IMR-90 (cell line): ENCODE measurements around the gene LCN12. TPM values are rescaled to one million over a fixed set of nuclear protein-coding genes. Genes with fewer than 3 reads are reported as not detected.

Experiments
- ATAC-seq: fragments of 200-7000 bp; cut with Tn5 transposase; 2 replicates; pipeline ENCODE4 v1.9.1; 2020; ENCODE audit warnings: low read depth, mild to moderate bottlenecking, moderate library complexity
- BruUV-seq: library from RNA; stranded (reverse); fragments of 400-500 nt; replicated peaks from 2 replicates; lab custom pipeline; 2021; lab: Mats Ljungman, UMichigan
- CTCF ChIA-PET: fragments of 300-600 bp; formaldehyde crosslinking; extraction: SDS; loops from one replicate; lab custom pipeline; 2021; ENCODE audit warnings: antibody characterized with exemption; lab: Yijun Ruan, JAX
- POLR2A ChIA-PET: fragments of 300-600 bp; sonication (Branson Sonifier 250); formaldehyde crosslinking; loops from one replicate; lab custom pipeline; 2022; ENCODE audit warnings: antibody characterized with exemption; ENCODE audit not compliant: unreplicated experiment; lab: Charles Lee
- DNase-seq: peaks from one replicate; pipeline ENCODE4 v3.0.0; 2013
- H2AFZ ChIP-seq: replicated peaks from 2 replicates; pipeline ENCODE3; 2013; ENCODE audit warnings: low read length, mild to moderate bottlenecking; ENCODE audit not compliant: poor library complexity
- H2AK5ac ChIP-seq: 2 replicates; pipeline ENCODE4 v1.6.1; 2013; ENCODE audit warnings: low read depth, low read length, inconsistent platforms
- H2AK9ac ChIP-seq: replicated peaks from 2 replicates; pipeline ENCODE3; 2013; ENCODE audit warnings: mild to moderate bottlenecking, low read depth, low read length, moderate library complexity; ENCODE audit not compliant: poor library complexity
- H2BK120ac ChIP-seq: 2 replicates; pipeline ENCODE4 v1.6.1; 2013; ENCODE audit warnings: low read depth, low read length, inconsistent platforms
- H2BK15ac ChIP-seq: 3 replicates; pipeline ENCODE4 v1.6.1; 2013; ENCODE audit warnings: low read depth, low read length, inconsistent platforms
- H2BK20ac ChIP-seq: 2 replicates; pipeline ENCODE4 v1.6.1; 2013; ENCODE audit warnings: low read depth, mild to moderate bottlenecking, inconsistent platforms, low read length, moderate library complexity
- H2BK5ac ChIP-seq: 2 replicates; pipeline ENCODE4 v1.6.1; 2013; ENCODE audit warnings: mild to moderate bottlenecking, low read depth, low read length, inconsistent platforms; ENCODE audit not compliant: poor library complexity, severe bottlenecking
- H3K14ac ChIP-seq: replicated peaks from 2 replicates; pipeline ENCODE4 v1.6.1; 2013; ENCODE audit warnings: low read depth, low read length, inconsistent platforms
- H3K18ac ChIP-seq: 2 replicates; pipeline ENCODE4 v1.6.1; 2013; ENCODE audit warnings: low read depth, low read length, control low read depth
- H3K23ac ChIP-seq: 2 replicates; pipeline ENCODE4 v1.6.1; 2013; ENCODE audit warnings: low read depth, low read length, inconsistent platforms
- H3K27ac ChIP-seq: 2 replicates; pipeline ENCODE4 v1.5.1; 2013; ENCODE audit warnings: mild to moderate bottlenecking, control low read depth, low read length; ENCODE audit not compliant: insufficient read depth
- H3K27me3 ChIP-seq: 2 replicates; pipeline ENCODE4 v1.6.1; 2013; ENCODE audit warnings: low read length; ENCODE audit not compliant: control insufficient read depth, insufficient read depth
- H3K36me3 ChIP-seq: 2 replicates; pipeline ENCODE4 v1.6.1; 2013; ENCODE audit warnings: low read length, mixed read lengths; ENCODE audit not compliant: control insufficient read depth, insufficient read depth
- H3K4ac ChIP-seq: 2 replicates; pipeline ENCODE4 v1.6.1; 2013; ENCODE audit warnings: low read depth, low read length, inconsistent platforms
- H3K4me1 ChIP-seq: 2 replicates; pipeline ENCODE4 v1.6.1; 2013; ENCODE audit warnings: low read length, mixed read lengths; ENCODE audit not compliant: control insufficient read depth, insufficient read depth
- H3K4me2 ChIP-seq: 2 replicates; pipeline ENCODE4 v1.6.1; 2013; ENCODE audit warnings: low read depth, mild to moderate bottlenecking, control low read depth, low read length, moderate library complexity
- H3K4me3 ChIP-seq: 2 replicates; pipeline ENCODE4 v1.5.1; 2013; ENCODE audit warnings: low read depth, mild to moderate bottlenecking, control low read depth, low read length, moderate library complexity; ENCODE audit not compliant: insufficient read depth
- H3K56ac ChIP-seq: 2 replicates; pipeline ENCODE4 v1.6.1; 2013; ENCODE audit warnings: low read length, inconsistent platforms; ENCODE audit not compliant: insufficient read depth; ENCODE audit errors: extremely low read depth
- H3K79me1 ChIP-seq, 2 experiments: 2 replicates each; pipeline ENCODE4 v1.6.1; 2013; ENCODE audit warnings: low read length in 2 of 2, inconsistent platforms in 1 of 2, low read depth in 1 of 2
- H3K9ac ChIP-seq: 2 replicates; pipeline ENCODE4 v1.6.1; 2013; ENCODE audit warnings: low read depth, low read length, control low read depth
- H3K9me1 ChIP-seq: 2 replicates; pipeline ENCODE4 v1.6.1; 2013; ENCODE audit warnings: low read length, inconsistent platforms; ENCODE audit not compliant: insufficient read depth
- H3K9me3 ChIP-seq: 2 replicates; pipeline ENCODE4 v1.6.1; 2013; ENCODE audit warnings: low read length; ENCODE audit not compliant: control insufficient read depth, insufficient read depth
- H4K20me1 ChIP-seq: 2 replicates; pipeline ENCODE4 v1.6.1; 2013; ENCODE audit warnings: low read length, inconsistent platforms; ENCODE audit not compliant: insufficient read depth
- H4K5ac ChIP-seq: 2 replicates; pipeline ENCODE4 v1.6.1; 2013; ENCODE audit warnings: mild to moderate bottlenecking, low read depth, low read length, control low read depth
- H4K8ac ChIP-seq, 2 experiments: 2 replicates each; pipeline ENCODE4 v1.6.1; 2013; ENCODE audit warnings: low read depth in 2 of 2, low read length in 2 of 2, control low read depth in 1 of 2, inconsistent platforms in 1 of 2
- H4K91ac ChIP-seq: 2 replicates; pipeline ENCODE4 v1.6.1; 2013; ENCODE audit warnings: low read depth, low read length, inconsistent platforms; ENCODE audit not compliant: insufficient read depth
- BHLHE40 ChIP-seq: fragments of 150-350 bp; IDR thresholded peaks from 2 replicates; pipeline ENCODE4 v1.6.1; 2016; ENCODE audit warnings: mild to moderate bottlenecking, low read depth, low read length
- CEBPB ChIP-seq: IDR thresholded peaks from 2 replicates; pipeline ENCODE4 v1.6.1; 2012; ENCODE audit warnings: low read depth, low read length, improper control_type of control experiment
- CHD1 ChIP-seq: IDR thresholded peaks from 2 replicates; pipeline ENCODE4 v1.6.1; 2012; ENCODE audit warnings: low read depth, low read length, improper control_type of control experiment
- CTCF ChIP-seq: conservative IDR thresholded peaks from 2 replicates; pipeline ENCODE4 v1.5.1; 2012; ENCODE audit warnings: mild to moderate bottlenecking, low read depth, low read length, improper control_type of control experiment
- ELK1 ChIP-seq: fragments of 150-350 bp; IDR thresholded peaks from 2 replicates; pipeline ENCODE4 v1.6.1; 2016; ENCODE audit warnings: low read depth, mild to moderate bottlenecking, low read length, moderate library complexity, borderline replicate concordance
- FOS ChIP-seq: fragments of 150-350 bp; IDR thresholded peaks from 2 replicates; pipeline ENCODE4 v1.6.1; 2016; ENCODE audit warnings: low read depth, low read length
- MAZ ChIP-seq: IDR thresholded peaks from 2 replicates; pipeline ENCODE4 v1.6.1; 2012; ENCODE audit warnings: low read depth, mild to moderate bottlenecking, low read length, improper control_type of control experiment, moderate library complexity, borderline replicate concordance
- NFE2L2 ChIP-seq: fragments of 150-350 bp; IDR thresholded peaks from 2 replicates; pipeline ENCODE4 v1.6.1; 2016; ENCODE audit warnings: low read depth, mild to moderate bottlenecking, low read length
- POLR2A ChIP-seq: IDR thresholded peaks from 2 replicates; pipeline ENCODE4 v1.6.1; 2012; ENCODE audit warnings: mild to moderate bottlenecking, low read depth, low read length
- RAD21 ChIP-seq: IDR thresholded peaks from 2 replicates; pipeline ENCODE4 v1.6.1; 2012; ENCODE audit warnings: low read length, improper control_type of control experiment
- RFX5 ChIP-seq: IDR thresholded peaks from 2 replicates; pipeline ENCODE4 v1.8.0; 2012; ENCODE audit warnings: low read depth, mild to moderate bottlenecking, low read length, moderate library complexity
- SMC3 ChIP-seq: fragments of 150-350 bp; IDR thresholded peaks from 2 replicates; pipeline ENCODE4 v1.6.1; 2016; ENCODE audit warnings: low read depth, mild to moderate bottlenecking, antibody characterized with exemption, low read length, moderate library complexity
- USF2 ChIP-seq: fragments of 150-350 bp; IDR thresholded peaks from 2 replicates; pipeline ENCODE4 v1.6.1; 2017; ENCODE audit warnings: mild to moderate bottlenecking, antibody characterized with exemption, low read length, low read depth
- WGBS, 2 experiments: methylation state at CpG; one replicate each; pipeline versions ENCODE4 v1.1.5 to v1.1.7; 2013; ENCODE audit warnings: missing lambda C conversion rate in 2 of 2; ENCODE audit not compliant: insufficient read length in 1 of 2; ENCODE audit errors: extremely low coverage in 2 of 2; 5-methylcytosine and 5-hydroxymethylcytosine counted together
- dilution Hi-C: fragments of 300-500 bp; cut with HindIII; formaldehyde crosslinking; loops from one replicate; pipeline ENCODE4 v1.14.3; 2018; ENCODE audit warnings: low sequenced_read_pairs; ENCODE audit not compliant: unreplicated experiment
- in situ Hi-C: fragments of 300-500 bp; cut with MboI; formaldehyde crosslinking; loops from 3 replicates; pipeline ENCODE4 v1.14.3; 2019; ENCODE audit warnings: low sequenced_read_pairs, inconsistent platforms, mixed read lengths
- intact Hi-C: fragments of 100-400 bp; cut with micrococcal nuclease; formaldehyde crosslinking; loops from 2 replicates; pipeline ENCODE4 v1.10.0; 2022
- polyA plus RNA-seq, 3 experiments: library from polyadenylated mRNA; depleted of rRNA; stranded (reverse); fragments of >200 nt; gene quantifications; 2 replicates each; pipeline ENCODE4 v1.2.3, GENCODE V29; 2012; ENCODE audit warnings: low replicate concordance in 1 of 3
- total RNA-seq: library from RNA; depleted of rRNA; stranded (reverse); fragments of >200 nt; gene quantifications from 2 replicates; pipeline ENCODE4 v1.2.3, GENCODE V29; 2012

Gene LCN12
- total and polyA plus RNA-seq, 2 of the 4 experiments (the other 2 are of a cell fraction) = 0.12 TPM; not detected in 1

GRCh38 chr9:136992819-136993369 lies 40.8 kb downstream of the LCN12 start (continued):
- no peak for TF ChIP-seq RAD21

- Histone ChIP-seq H3K14ac (no peak overlapping the region), H3K9me1 (peaks cover 8% of the 10 kb centered on the region), H3K56ac (no peak overlapping the region), H3K79me1 (peaks cover 6 to 16% of the 10 kb centered on the region in 2 experiments; a peak in 3 of 4 replicates), H3K9me3 (peaks cover 6% of the 10 kb centered on the region), H3K23ac (no peak overlapping the region), H3K4me1 (peaks cover 23% of the 10 kb centered on the region), H3K9ac (no peak overlapping the region), H4K8ac (no peak overlapping the region), H4K5ac (no peak overlapping the region), H3K18ac (no peak overlapping the region), H2AFZ (no peak overlapping the region), H2BK15ac (no peak overlapping the region), H3K27ac (no peak overlapping the region), H2AK5ac (no peak overlapping the region), H2AK9ac (no peak overlapping the region), H3K4ac (no peak overlapping the region), H3K27me3 (peaks cover 5% of the 10 kb centered on the region; the same call in 1 of the 2 replicates), H2BK5ac (no peak overlapping the region), H4K20me1 (no peaks in the 10 kb centered on the region; the same call in 1 of the 2 replicates), H2BK20ac (no peak overlapping the region), H3K4me3 (no peak overlapping the region), H4K91ac (no peak overlapping the region), H3K4me2 (no peak overlapping the region), H3K36me3 (peaks cover 5% of the 10 kb centered on the region; the same call in 1 of the 2 replicates), H2BK120ac (no peak overlapping the region)
- no TSS peak for BruUV-seq
- no peak for DNase-seq
- intact Hi-C loops = no loop called here
- WGBS, 2 experiments = 77% methylated on average over 30 of the region's 54 CpGs; no CpG with 5 or more reads in 1 of the 2 experiments
- ChIA-PET CTCF (no interaction called here), POLR2A (no interaction called here)
- dilution Hi-C loops = no loop called here
- in situ Hi-C loops = no loop called here
- TF ChIP-seq POLR2A = no peak
- no peak for TF ChIP-seq SMC3
- no peak for TF ChIP-seq NFE2L2
- TF ChIP-seq RFX5 = no peak
- TF ChIP-seq ELK1 = no peak
- no peak for TF ChIP-seq BHLHE40
- TF ChIP-seq CEBPB = no peak
- no peak for TF ChIP-seq CHD1
- no peak for TF ChIP-seq CTCF
- no peak for TF ChIP-seq MAZ
- no peak for TF ChIP-seq FOS
- no peak for TF ChIP-seq USF2
- ATAC-seq = no peak
Observed at GRCh38 chr9:136994180-136994887, 42.3 kb downstream of the LCN12 start.
